Breast epithelium (tissue), 4 donors: ENCODE results near the gene TPI1. TPM values are rescaled to one million over a fixed set of nuclear protein-coding genes. Genes with fewer than 3 reads are reported as not detected.

Experiments
- DNase-seq, 2 donors: peaks; one replicate each; pipeline ENCODE4 v3.0.0-alpha.2; 2019; ENCODE audit warnings: low spot score in 2 of 2
- H3K27ac ChIP-seq, 2 donors: fragments of 200-600 bp; sonication (generic) in 1 of 2; one replicate each; pipeline ENCODE4 v1.5.1; 2016 to 2019; ENCODE audit warnings: mild to moderate bottlenecking in 1 of 2
- H3K27me3 ChIP-seq, 2 donors: fragments of 200-600 bp; sonication (generic) in 1 of 2; one replicate each; pipeline versions ENCODE4 v1.5.1 to v1.6.0; 2017 to 2019; ENCODE audit warnings: control low read depth in 1 of 2, mild to moderate bottlenecking in 1 of 2
- H3K36me3 ChIP-seq: fragments of 200-600 bp; one replicate; pipeline ENCODE4 v1.5.1; 2019
- H3K4me1 ChIP-seq, 2 donors: fragments of 200-600 bp; sonication (generic); one replicate each; pipeline ENCODE4 v1.5.1; 2016 to 2019; ENCODE audit warnings: control low read depth in 1 of 2
- H3K4me3 ChIP-seq, 3 donors: fragments of 200-600 bp; sonication (generic); 1 replicate in 2 of 3; 2 replicates in 1 of 3; pipeline ENCODE4 v1.5.1; 2016 to 2019; ENCODE audit warnings: mild to moderate bottlenecking in 3 of 3, moderate library complexity in 2 of 3
- H3K9me3 ChIP-seq, 2 donors: fragments of 200-600 bp; sonication (generic) in 1 of 2; one replicate each; pipeline ENCODE4 v1.5.1; 2016 to 2019; ENCODE audit warnings: control low read depth in 1 of 2
- CTCF ChIP-seq, 3 donors: fragments of 450-650 bp; IDR thresholded peaks; one replicate each; pipeline ENCODE4 v1.5.1; 2016 to 2017; ENCODE audit warnings: antibody characterized with exemption in 3 of 3, mild to moderate bottlenecking in 3 of 3, moderate library complexity in 3 of 3
- POLR2A ChIP-seq: fragments of 450-650 bp; IDR thresholded peaks from one replicate; pipeline ENCODE4 v1.6.1; 2016; ENCODE audit warnings: antibody characterized with exemption, mild to moderate bottlenecking, moderate library complexity
- POLR2AphosphoS5 ChIP-seq, 3 donors: sonication (generic); formaldehyde crosslinking; IDR thresholded peaks; one replicate each; pipeline ENCODE4 v1.6.1; 2017; ENCODE audit warnings: antibody characterized with exemption in 3 of 3
- intact Hi-C: fragments of 100-400 bp; cut with DNase I; formaldehyde crosslinking; loops from one replicate; pipeline ENCODE4 v1.15.1; 2023; ENCODE audit warnings: low total_unique reads
- total RNA-seq, 3 donors: library from RNA; depleted of rRNA; stranded (reverse); fragments of >200 nt; gene quantifications; one replicate each; pipeline ENCODE4 v1.1.0, GENCODE V29; 2016

TPI1 gene
- total RNA-seq, 3 donors from 2014 or later = 297 to 386 (median 351) TPM

GRCh38 chr12:6826125-6826733 is 41.1 kb upstream of the TPI1 start:
- Histone ChIP-seq H3K36me3 (no peaks in the 10 kb centered on the region), H3K27ac (peak overlapping the region in 1 of 2 donors; percentile 89)
- DNase-seq = no peak

DNA sequence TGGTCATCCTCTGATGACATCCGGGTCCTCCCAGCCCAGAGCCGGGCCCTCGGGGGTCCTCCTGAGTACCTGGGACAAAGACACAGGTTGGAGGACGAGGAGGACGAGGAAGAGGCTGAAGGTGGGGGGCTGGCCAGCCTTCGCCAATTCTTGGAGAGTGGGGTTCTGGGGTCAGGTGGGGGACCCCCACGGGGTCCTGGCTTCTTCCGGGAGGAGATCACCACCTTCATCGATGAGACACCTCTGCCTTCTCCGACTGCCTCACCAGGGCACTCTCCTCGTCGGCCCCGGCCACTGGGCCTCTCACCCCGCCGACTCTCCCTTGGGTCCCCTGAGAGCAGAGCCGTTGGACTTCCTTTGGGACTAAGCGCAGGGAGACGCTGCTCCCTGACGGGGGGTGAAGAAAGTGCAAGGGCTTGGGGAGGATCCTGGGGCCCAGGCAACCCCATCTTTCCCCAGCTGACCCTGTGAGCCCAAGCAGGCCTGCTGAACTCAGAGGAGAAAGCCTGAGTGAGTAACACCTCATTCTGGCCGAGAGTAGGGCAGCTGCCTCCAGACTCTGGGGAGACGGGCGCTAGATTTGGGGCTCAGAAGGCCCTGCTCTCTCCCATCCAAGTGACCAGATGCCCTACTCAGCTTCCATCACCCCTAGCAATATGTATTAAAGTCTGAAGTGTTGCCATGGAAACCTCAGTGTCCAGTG is 40.4 kb upstream of the TPI1 start:
- TF ChIP-seq POLR2A (no peak), CTCF (IDR thresholded peaks at IDR 0.05) (no peak), POLR2AphosphoS5 (IDR thresholded peaks at IDR 0.05) (no peak)
- peak overlapping the region in 1 of 3 donors; percentile 88 for H3K4me3 ChIP-seq
- no peaks in the 10 kb centered on the region for H3K9me3 ChIP-seq
- H3K27ac ChIP-seq = peak overlapping the region; percentile 60 to 89
- intact Hi-C loops = loop anchor here (10.0 kb wide), 1 partner anchor 212 kb away; no protein-coding TSS in a partner anchor
- no peak for DNase-seq
- H3K27me3 ChIP-seq = peaks cover 5 to 18% of the 10 kb centered on the region in 2 donors
- H3K36me3 ChIP-seq = no peaks in the 10 kb centered on the region
- peaks cover 0 to 14% of the 10 kb centered on the region in 2 donors for H3K4me1 ChIP-seq

More at GRCh38 chr12:6826125-6826733, 41.1 kb upstream of the TPI1 start:
- Histone ChIP-seq H3K9me3 (no peaks in the 10 kb centered on the region), H3K4me3 (no peak overlapping the region), H3K4me1 (peaks cover 0 to 14% of the 10 kb centered on the region in 2 donors), H3K27me3 (peaks cover 5 to 19% of the 10 kb centered on the region in 2 donors)
- intact Hi-C loops = loop anchor here (10.0 kb wide), 1 partner anchor 211 kb away; no protein-coding TSS in a partner anchor
- no peak for TF ChIP-seq CTCF (IDR thresholded peaks at IDR 0.05)
- no peak for TF ChIP-seq POLR2A
- no peak for TF ChIP-seq POLR2AphosphoS5 (IDR thresholded peaks at IDR 0.05)

DNA sequence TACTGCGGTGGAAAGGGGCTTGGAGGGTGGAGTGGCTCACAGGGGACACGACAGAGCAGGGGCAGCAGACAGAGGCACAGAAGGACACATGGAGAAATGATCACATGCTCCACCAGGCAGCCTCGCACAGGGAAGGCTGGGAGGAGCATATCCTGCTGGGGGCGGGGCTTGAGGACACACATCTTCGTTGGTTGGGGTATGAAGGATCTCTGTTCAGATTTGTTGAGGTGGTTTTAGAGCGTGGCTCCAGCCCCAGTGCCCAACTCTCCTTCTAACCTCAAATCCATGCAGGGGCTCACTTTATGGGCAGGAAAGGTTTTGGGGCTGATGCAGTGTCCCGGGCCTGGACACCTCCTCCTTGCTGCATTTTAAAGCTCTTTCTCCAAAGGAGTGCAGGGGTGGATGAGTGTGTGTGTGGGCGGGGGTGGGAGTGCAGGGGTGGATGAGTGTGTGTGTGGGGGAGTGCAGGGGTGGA is 39.9 kb upstream of the TPI1 start:
- H3K4me1 ChIP-seq = peaks cover 0 to 14% of the 10 kb centered on the region in 2 donors
- intact Hi-C loops = loop anchor here (10.0 kb wide), 1 partner anchor 213 kb away; no protein-coding TSS in a partner anchor
- no peak for TF ChIP-seq POLR2AphosphoS5 (IDR thresholded peaks at IDR 0.05)
- TF ChIP-seq CTCF (IDR thresholded peaks at IDR 0.05) = no peak
- no peak for TF ChIP-seq POLR2A
- DNase-seq = peak; percentile 74 to 76
- peak overlapping the region in 2 of 3 donors; percentile 84 to 88 for H3K4me3 ChIP-seq
- H3K36me3 ChIP-seq = no peaks in the 10 kb centered on the region
- H3K27ac ChIP-seq = peak overlapping the region; percentile 60 to 89
- peaks cover 5 to 14% of the 10 kb centered on the region in 2 donors for H3K27me3 ChIP-seq
- H3K9me3 ChIP-seq = no peaks in the 10 kb centered on the region

DNA sequence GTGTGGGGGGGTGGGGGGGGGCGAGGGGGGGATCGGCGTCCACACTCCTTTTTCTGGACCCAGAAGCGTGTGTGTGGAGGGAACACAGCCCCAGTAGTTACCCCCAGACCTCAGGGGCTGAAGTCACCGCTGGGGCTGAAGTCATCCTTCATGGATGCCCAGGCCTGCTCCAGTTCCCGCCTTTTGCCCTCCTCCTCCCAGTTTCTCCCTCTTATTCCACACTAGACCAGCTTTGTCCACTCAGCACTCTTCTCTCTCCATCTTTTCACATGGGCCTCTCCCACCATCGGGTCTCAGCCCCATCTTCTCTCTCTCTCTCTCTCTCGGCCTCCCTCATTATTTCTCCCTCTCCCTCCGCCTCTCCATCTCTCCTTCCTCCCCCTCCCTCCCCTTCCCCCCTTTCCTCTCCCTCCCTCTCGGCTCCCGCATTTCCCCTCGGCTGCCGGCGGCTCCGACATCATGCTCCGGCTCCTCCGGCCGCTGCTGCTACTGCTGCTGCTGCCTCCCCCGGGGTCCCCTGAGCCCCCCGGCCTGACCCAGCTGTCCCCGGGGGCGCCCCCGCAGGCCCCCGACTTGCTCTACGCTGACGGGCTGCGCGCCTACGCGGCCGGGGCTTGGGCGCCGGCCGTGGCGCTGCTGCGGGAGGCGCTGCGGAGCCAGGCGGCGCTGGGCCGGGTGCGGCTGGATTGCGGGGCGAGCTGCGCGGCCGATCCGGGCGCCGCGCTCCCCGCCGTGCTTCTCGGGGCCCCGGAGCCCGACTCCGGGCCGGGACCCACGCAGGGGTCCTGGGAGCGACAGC is 39.1 kb upstream of the TPI1 start, which contains the start of gene P3H3:
P3H3 (plus strand) TSS at position 426 of the 799 bp plus-strand sequence; CDS start at position 460, 34 bp downstream.
- TF ChIP-seq POLR2AphosphoS5 (IDR thresholded peaks at IDR 0.05) (no peak), POLR2A (no peak), CTCF (IDR thresholded peaks at IDR 0.05) (no peak)
- Histone ChIP-seq H3K27me3 (peaks cover 5 to 12% of the 10 kb centered on the region in 2 donors), H3K4me1 (peaks cover 0 to 14% of the 10 kb centered on the region in 2 donors), H3K27ac (peak within 1 kb of the TSS; percentile 76 to 89), H3K9me3 (no peaks in the 10 kb centered on the region), H3K36me3 (no peaks in the 10 kb centered on the region), H3K4me3 (peak within 1 kb of the TSS; percentile 62 to 88 (median 84))
- intact Hi-C loops = loop anchor here (10.0 kb wide), 1 partner anchor 213 kb away; no protein-coding TSS in a partner anchor
- DNase-seq = no peak
